HFFc6 (cell line): Measurements from ENCODE around the gene MLKL. TPM values are rescaled to one million over a fixed set of nuclear protein-coding genes. Genes with fewer than 3 reads are reported as not detected.
"Not testable (repeated sequence)": the region's sequence is repeated elsewhere in the genome, so short reads cannot be mapped to it uniquely, and the experiment has no call there.

Experiments
- DNase-seq: peaks from one replicate; pipeline ENCODE4 v3.0.0-alpha.2; 2018
- H3K27ac Mint-ChIP-seq: 2 replicates; pipeline ENCODE4 v1.8.0; 2020; ENCODE audit warnings: mild to moderate bottlenecking, mixed read lengths
- H3K27me3 Mint-ChIP-seq: 2 replicates; pipeline ENCODE4 v1.8.0; 2021; ENCODE audit warnings: mild to moderate bottlenecking, moderate library complexity, mixed read lengths; ENCODE audit not compliant: insufficient read depth
- H3K36me3 Mint-ChIP-seq: 2 replicates; pipeline ENCODE4 v1.8.0; 2021; ENCODE audit warnings: low read depth, mixed read lengths
- H3K4me1 Mint-ChIP-seq: 2 replicates; pipeline ENCODE4 v1.8.0; 2020; ENCODE audit warnings: low read depth, mixed read lengths
- H3K4me3 Mint-ChIP-seq: 2 replicates; pipeline ENCODE4 v1.8.0; 2020; ENCODE audit warnings: mild to moderate bottlenecking, moderate library complexity, mixed read lengths
- H3K9me3 Mint-ChIP-seq: 2 replicates; pipeline ENCODE4 v1.8.0; 2020; ENCODE audit warnings: mild to moderate bottlenecking, mixed read lengths
- total RNA-seq, 6 experiments: library from RNA; stranded (reverse); fragmentation: NEBNext Ultra II Directional; extraction: Animal tissue kit (Norgen Biotek cat#: 25700); gene quantifications; 2 replicates in 1 of 6; 3 replicates in 5 of 6; pipeline ENCODE4 v1.2.3, GENCODE V29; 2021
- TF ChIP-seq, protein P1 (sequence below): fragments of 200-600 bp; sonication (generic); IDR thresholded peaks from 2 replicates; pipeline ENCODE4 v1.5.0; 2021; ENCODE audit warnings: antibody characterized with exemption, mild to moderate bottlenecking

The MLKL gene
- total RNA-seq, 6 experiments from 2014 or later: 10.2 to 14.8 (median 11.4) TPM

DNA sequence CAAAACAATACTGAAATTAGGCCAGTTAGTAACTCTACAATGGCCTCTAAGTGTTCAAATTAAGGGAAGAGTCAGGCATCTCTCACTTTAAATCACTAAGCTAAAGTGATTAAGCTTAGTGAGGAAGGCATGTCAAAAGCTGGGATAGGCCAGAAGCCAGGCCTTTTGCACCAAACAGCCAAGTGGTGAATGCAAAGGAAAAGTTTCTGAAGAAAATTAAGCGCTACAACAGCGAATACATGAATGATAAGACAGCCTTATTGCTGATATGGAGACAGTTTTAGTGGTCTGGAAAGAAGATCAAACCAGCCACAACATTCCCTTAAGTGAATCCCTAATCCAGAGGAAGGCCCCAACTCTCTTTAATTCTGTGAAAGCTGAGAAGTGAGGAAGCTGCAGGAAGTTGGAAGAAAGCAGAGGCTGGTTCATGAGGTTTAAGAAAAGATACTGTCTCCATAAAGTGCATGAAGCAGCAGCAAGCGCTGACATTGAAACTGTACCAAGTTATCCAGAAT is 46.1 kb downstream of the MLKL start:
- no peak for DNase-seq
- TF ChIP-seq, protein P1, sequence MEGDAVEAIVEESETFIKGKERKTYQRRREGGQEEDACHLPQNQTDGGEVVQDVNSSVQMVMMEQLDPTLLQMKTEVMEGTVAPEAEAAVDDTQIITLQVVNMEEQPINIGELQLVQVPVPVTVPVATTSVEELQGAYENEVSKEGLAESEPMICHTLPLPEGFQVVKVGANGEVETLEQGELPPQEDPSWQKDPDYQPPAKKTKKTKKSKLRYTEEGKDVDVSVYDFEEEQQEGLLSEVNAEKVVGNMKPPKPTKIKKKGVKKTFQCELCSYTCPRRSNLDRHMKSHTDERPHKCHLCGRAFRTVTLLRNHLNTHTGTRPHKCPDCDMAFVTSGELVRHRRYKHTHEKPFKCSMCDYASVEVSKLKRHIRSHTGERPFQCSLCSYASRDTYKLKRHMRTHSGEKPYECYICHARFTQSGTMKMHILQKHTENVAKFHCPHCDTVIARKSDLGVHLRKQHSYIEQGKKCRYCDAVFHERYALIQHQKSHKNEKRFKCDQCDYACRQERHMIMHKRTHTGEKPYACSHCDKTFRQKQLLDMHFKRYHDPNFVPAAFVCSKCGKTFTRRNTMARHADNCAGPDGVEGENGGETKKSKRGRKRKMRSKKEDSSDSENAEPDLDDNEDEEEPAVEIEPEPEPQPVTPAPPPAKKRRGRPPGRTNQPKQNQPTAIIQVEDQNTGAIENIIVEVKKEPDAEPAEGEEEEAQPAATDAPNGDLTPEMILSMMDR: no peak
- Mint-ChIP-seq H3K36me3 (peaks cover 24% of the 10 kb centered on the region), H3K27me3 (peaks cover 2% of the 10 kb centered on the region; the same call in 1 of the 2 replicates), H3K4me1 (peaks cover 28% of the 10 kb centered on the region), H3K4me3 (no peak overlapping the region), H3K9me3 (no peaks in the 10 kb centered on the region), H3K27ac (no peak overlapping the region)

DNA sequence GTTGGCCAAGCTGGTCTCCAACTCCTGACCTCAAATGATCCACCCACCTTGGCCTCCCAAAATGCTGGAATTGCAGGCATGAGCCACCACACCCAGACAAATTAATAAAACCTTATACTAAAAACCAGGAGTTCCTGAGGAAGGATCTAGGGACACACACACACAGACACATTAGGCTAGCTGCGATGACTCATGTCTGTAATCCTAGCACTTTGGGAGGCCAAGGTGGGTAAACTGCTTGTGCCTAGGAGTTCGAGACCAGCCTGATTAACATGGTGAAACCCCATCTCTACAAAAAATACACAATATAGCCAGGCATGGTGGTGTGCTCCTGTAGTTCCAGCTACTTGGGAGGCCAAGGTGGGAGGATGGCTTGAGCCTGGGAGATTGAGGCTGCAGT is 47.8 kb downstream of the MLKL start:
- not testable (repeated sequence) for H3K27me3 Mint-ChIP-seq, H3K9me3 Mint-ChIP-seq, H3K36me3 Mint-ChIP-seq, H3K4me3 Mint-ChIP-seq, DNase-seq
- peak overlapping the region; percentile 46 for H3K27ac Mint-ChIP-seq
- peaks cover 21% of the 10 kb centered on the region for H3K4me1 Mint-ChIP-seq

DNA sequence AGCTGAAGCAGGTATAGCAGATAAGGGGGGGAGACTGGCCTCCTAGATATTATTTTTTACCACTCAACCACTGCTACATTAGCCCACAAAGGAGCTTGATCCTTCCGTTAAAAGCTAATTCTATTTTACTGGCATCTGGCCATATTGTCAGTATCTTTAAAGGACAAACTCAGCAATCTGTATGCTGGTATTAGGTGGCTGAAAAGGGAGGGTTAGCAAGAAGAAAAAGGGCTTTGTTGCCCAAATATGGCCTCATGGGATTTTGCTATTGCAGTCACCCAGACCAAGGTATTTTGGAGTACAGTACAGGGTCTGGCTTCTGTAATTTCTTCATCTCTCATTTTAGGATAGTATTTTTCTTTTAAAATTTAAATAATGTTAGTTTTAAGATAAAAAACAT is 48.4 kb downstream of the MLKL start:
- TF ChIP-seq, protein P1: no peak
- Mint-ChIP-seq H3K27me3 (peaks cover 2% of the 10 kb centered on the region; the same call in 1 of the 2 replicates), H3K9me3 (no peaks in the 10 kb centered on the region), H3K4me3 (no peak overlapping the region), H3K36me3 (peaks cover 9% of the 10 kb centered on the region; the same call in 1 of the 2 replicates), H3K27ac (no peak overlapping the region), H3K4me1 (peaks cover 22% of the 10 kb centered on the region)
- no peak for DNase-seq

DNA sequence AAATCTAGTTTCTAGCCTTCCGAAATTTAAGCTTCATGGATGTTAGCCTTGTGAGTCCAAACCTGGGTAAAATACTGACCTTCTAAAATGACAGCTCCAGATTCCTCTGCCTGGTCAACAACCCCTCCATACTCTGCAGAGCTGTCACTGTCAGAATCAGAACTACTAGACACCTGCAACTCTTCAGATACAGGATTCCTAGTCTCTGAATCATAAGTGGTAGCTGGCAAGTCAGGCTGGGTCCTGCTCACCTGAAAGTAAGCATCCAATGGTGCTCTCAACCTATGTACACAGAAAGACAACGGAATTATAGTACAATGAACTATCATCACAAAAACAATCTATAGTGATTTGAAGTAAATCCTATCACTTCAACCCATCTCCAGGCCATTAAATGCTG is 48.8 kb downstream of the MLKL start:
- no peak for DNase-seq
- peaks cover 9% of the 10 kb centered on the region; the same call in 1 of the 2 replicates for H3K36me3 Mint-ChIP-seq
- H3K9me3 Mint-ChIP-seq: no peaks in the 10 kb centered on the region
- TF ChIP-seq, protein P1: no peak
- peaks cover 2% of the 10 kb centered on the region; the same call in 1 of the 2 replicates for H3K27me3 Mint-ChIP-seq
- H3K27ac Mint-ChIP-seq: no peak overlapping the region
- peaks cover 26% of the 10 kb centered on the region for H3K4me1 Mint-ChIP-seq
- H3K4me3 Mint-ChIP-seq: no peak overlapping the region

DNA sequence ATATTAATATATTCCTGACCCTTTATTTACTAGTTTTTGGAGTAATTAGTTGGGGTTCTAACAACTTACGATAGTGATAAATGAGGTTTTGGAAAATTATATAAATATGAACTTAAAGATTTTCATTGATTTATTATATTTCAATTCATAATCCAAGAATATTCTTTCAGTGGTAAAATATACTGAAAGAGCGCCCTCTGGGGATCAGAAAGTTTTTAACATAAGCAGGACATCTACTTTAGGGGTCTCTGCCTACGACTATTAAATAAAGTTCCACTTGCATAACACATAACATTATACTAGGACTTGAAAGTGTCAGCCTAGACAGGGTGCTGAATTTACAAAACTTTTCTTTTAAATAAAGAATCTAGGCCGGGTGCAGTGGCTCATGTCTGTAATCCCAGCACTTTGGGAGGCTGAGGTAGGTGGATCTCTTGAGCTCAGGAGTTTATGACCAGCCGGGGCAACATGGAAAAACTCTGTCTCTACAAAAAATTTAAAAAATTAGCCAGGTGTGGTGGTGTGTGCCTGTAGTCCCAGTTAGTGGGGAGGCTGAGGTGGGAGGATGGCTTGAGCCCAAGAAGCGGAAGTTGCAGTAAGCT is 49.6 kb downstream of the MLKL start:
- DNase-seq: no peak
- H3K4me3 Mint-ChIP-seq: no peak overlapping the region
- peaks cover 9% of the 10 kb centered on the region; the same call in 1 of the 2 replicates for H3K36me3 Mint-ChIP-seq
- H3K4me1 Mint-ChIP-seq: peaks cover 28% of the 10 kb centered on the region
- no peaks in the 10 kb centered on the region for H3K9me3 Mint-ChIP-seq
- peaks cover 4% of the 10 kb centered on the region; the same call in 1 of the 2 replicates for H3K27me3 Mint-ChIP-seq
- TF ChIP-seq, protein P1: peak; percentile 85
- H3K27ac Mint-ChIP-seq: no peak overlapping the region

DNA sequence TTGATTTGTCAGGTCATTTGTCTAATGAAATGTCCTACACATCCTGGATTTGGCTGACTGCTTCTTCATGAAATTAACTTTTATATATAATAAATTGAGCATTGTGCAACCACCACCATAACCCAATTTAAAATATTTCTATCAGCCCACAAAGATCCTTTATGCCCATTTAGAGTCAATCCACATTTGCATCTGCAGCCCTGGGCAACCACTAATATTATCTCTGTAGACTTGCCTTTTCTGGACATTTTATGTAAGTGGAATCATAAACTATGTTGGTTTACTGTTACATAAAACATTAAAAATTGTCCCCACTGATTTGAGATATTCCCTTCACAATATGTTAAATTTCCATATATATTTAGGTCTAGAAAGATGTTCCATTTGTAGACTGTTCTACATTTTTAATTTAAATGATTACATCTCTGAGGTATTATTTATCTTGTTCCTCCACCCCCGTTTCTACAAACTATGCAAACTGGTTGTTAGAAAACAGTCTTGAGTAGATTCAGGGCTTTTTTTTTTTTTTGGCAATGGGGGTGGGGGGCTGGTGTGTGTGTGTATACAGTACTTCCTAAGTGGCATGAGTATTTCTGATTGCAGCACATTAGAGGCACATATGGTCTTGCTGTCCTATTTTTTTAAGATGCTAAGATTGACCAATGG is 50.7 kb downstream of the MLKL start:
- no peak overlapping the region for H3K4me3 Mint-ChIP-seq
- no peak for DNase-seq
- no peaks in the 10 kb centered on the region for H3K9me3 Mint-ChIP-seq
- peaks cover 4% of the 10 kb centered on the region; the same call in 1 of the 2 replicates for H3K27me3 Mint-ChIP-seq
- H3K36me3 Mint-ChIP-seq: peaks cover 5% of the 10 kb centered on the region; the same call in 1 of the 2 replicates
- no peak overlapping the region for H3K27ac Mint-ChIP-seq
- TF ChIP-seq, protein P1: no peak
- H3K4me1 Mint-ChIP-seq: peaks cover 28% of the 10 kb centered on the region
